OCI-LY3 (cell line): Measurements from ENCODE around the gene METTL1.

Source experiments
- H2AFZ ChIP-seq: fragments of 200-600, 300-600 bp; shearing (Covaris generic); 2 replicates; pipeline ENCODE4 v1.6.0; 2014; ENCODE audit warnings: antibody characterized with exemption, low read depth, low read length
- H3K27ac ChIP-seq: fragments of 200-600, 300-600 bp; sonication (generic); 2 replicates; pipeline ENCODE4 v1.5.1; 2014; ENCODE audit warnings: mild to moderate bottlenecking, low read length, moderate library complexity, mixed read lengths
- H3K27me3 ChIP-seq: fragments of 200-600, 300-600 bp; sonication (generic); 2 replicates; pipeline ENCODE4 v1.6.1; 2014; ENCODE audit warnings: low read depth, low read length, mixed read lengths
- H3K36me3 ChIP-seq: fragments of 200-600, 300-600 bp; sonication (generic); replicated peaks from 2 replicates; pipeline ENCODE3; 2014; ENCODE audit warnings: low read depth, low read length, mixed read lengths
- H3K4me1 ChIP-seq: fragments of 300-600, 200-600 bp; sonication (generic); 2 replicates; pipeline ENCODE4 v1.6.1; 2014; ENCODE audit warnings: low read length, mixed read lengths
- H3K4me2 ChIP-seq: fragments of 200-600, 300-600 bp; sonication (generic); 2 replicates; pipeline ENCODE4 v1.6.1; 2014; ENCODE audit warnings: low read length, mixed read lengths
- H3K4me3 ChIP-seq: fragments of 300-600, 200-600 bp; sonication (generic); 2 replicates; pipeline ENCODE4 v1.5.1; 2014; ENCODE audit warnings: antibody characterized with exemption, mild to moderate bottlenecking, low read length, moderate library complexity
- H3K79me2 ChIP-seq: fragments of 300-600, 200-600 bp; shearing (Covaris generic); 2 replicates; pipeline ENCODE4 v1.6.1; 2014; ENCODE audit warnings: mild to moderate bottlenecking, low read length, mixed read lengths
- H3K9ac ChIP-seq: fragments of 300-600, 200-600 bp; shearing (Covaris generic); 2 replicates; pipeline ENCODE4 v1.6.0; 2014; ENCODE audit warnings: mild to moderate bottlenecking, low read length, moderate library complexity
- H3K9me3 ChIP-seq: fragments of 200-600, 300-600 bp; shearing (Covaris generic); 2 replicates; pipeline ENCODE4 v1.6.1; 2014; ENCODE audit warnings: low read length, mixed read lengths; ENCODE audit not compliant: insufficient read depth
- H4K20me1 ChIP-seq: fragments of 200-600, 300-600 bp; sonication (generic); 2 replicates; pipeline ENCODE4 v1.6.1; 2016; ENCODE audit warnings: low read length, mixed read lengths; ENCODE audit not compliant: insufficient read depth
- CTCF ChIP-seq: fragments of 200-600, 300-600 bp; sonication (generic); IDR thresholded peaks from 2 replicates; pipeline ENCODE4 v1.5.1; 2014; ENCODE audit warnings: antibody characterized with exemption, low read length, low read depth
- EZH2phosphoT487 ChIP-seq: fragments of 200-600 bp; shearing (Covaris generic); IDR thresholded peaks from 2 replicates; pipeline ENCODE4 v1.6.1; 2018; ENCODE audit warnings: antibody characterized with exemption, mixed run types, low read depth

The METTL1 gene

GRCh38 chr12:57732270-57732669, 39.6 kb downstream of the METTL1 start:
- H3K9me3 ChIP-seq, result no peaks in the 10 kb centered on the region
- TF ChIP-seq EZH2phosphoT487, result no peak
- TF ChIP-seq CTCF, result no peak
- H3K79me2 ChIP-seq, result no peaks in the 10 kb centered on the region
- no peak overlapping the region for H3K9ac ChIP-seq
- no peak overlapping the region for H3K4me3 ChIP-seq
- H4K20me1 ChIP-seq, result no peaks in the 10 kb centered on the region
- no peaks in the 10 kb centered on the region for H3K4me1 ChIP-seq
- no peaks in the 10 kb centered on the region for H3K27me3 ChIP-seq
- H3K4me2 ChIP-seq, result no peak overlapping the region
- H3K36me3 ChIP-seq, result peaks cover 11% of the 10 kb centered on the region
- H3K27ac ChIP-seq, result no peak overlapping the region
- H2AFZ ChIP-seq, result no peak overlapping the region

GRCh38 chr12:57731411-57732080, 40.4 kb downstream of the METTL1 start:
- H3K4me1 ChIP-seq, result no peaks in the 10 kb centered on the region

GRCh38 chr12:57730336-57731067, 41.4 kb downstream of the METTL1 start:
- Histone ChIP-seq H3K79me2 (no peaks in the 10 kb centered on the region), H3K9me3 (no peaks in the 10 kb centered on the region), H3K36me3 (peaks cover 23% of the 10 kb centered on the region), H3K4me2 (no peak overlapping the region), H3K4me1 (no peaks in the 10 kb centered on the region), H3K27ac (no peak overlapping the region), H3K4me3 (no peak overlapping the region), H4K20me1 (no peaks in the 10 kb centered on the region), H2AFZ (no peak overlapping the region), H3K9ac (no peak overlapping the region), H3K27me3 (no peaks in the 10 kb centered on the region)
- TF ChIP-seq EZH2phosphoT487, result no peak
- no peak for TF ChIP-seq CTCF

More at GRCh38 chr12:57731411-57732080, 40.4 kb downstream of the METTL1 start:
- Histone ChIP-seq H3K9ac (no peak overlapping the region), H3K4me3 (no peak overlapping the region), H3K36me3 (peaks cover 17% of the 10 kb centered on the region), H3K27ac (no peak overlapping the region), H4K20me1 (no peaks in the 10 kb centered on the region), H3K4me2 (no peak overlapping the region), H3K27me3 (no peaks in the 10 kb centered on the region), H3K9me3 (no peaks in the 10 kb centered on the region), H3K79me2 (no peaks in the 10 kb centered on the region), H2AFZ (no peak overlapping the region)
- TF ChIP-seq CTCF, result no peak
- no peak for TF ChIP-seq EZH2phosphoT487

- Histone ChIP-seq H3K27me3 (no peaks in the 10 kb centered on the region), H3K4me1 (no peaks in the 10 kb centered on the region), H3K9ac (no peak overlapping the region), H3K4me2 (no peak overlapping the region), H4K20me1 (no peaks in the 10 kb centered on the region), H3K4me3 (no peak overlapping the region), H3K36me3 (peaks cover 23% of the 10 kb centered on the region), H2AFZ (no peak overlapping the region), H3K9me3 (no peaks in the 10 kb centered on the region), H3K79me2 (no peaks in the 10 kb centered on the region), H3K27ac (no peak overlapping the region)
- no peak for TF ChIP-seq EZH2phosphoT487
- no peak for TF ChIP-seq CTCF
Observed at GRCh38 chr12:57729321-57729844, 42.5 kb downstream of the METTL1 start.
